PFSK-1 (cell line): ENCODE results near the gene LMNTD2.

Experiments used
- FOXP2 ChIP-seq: optimal IDR thresholded peaks from 2 replicates; pipeline ENCODE3; 2011; ENCODE audit warnings: borderline replicate concordance, control low read depth, inconsistent platforms; ENCODE audit not compliant: insufficient read depth; ENCODE audit errors: extremely low read length, extremely low read depth
- POLR2AphosphoS5 ChIP-seq: IDR thresholded peaks from 2 replicates; pipeline ENCODE4 v1.6.1; 2012; ENCODE audit warnings: low read depth, mild to moderate bottlenecking, control low read depth, low read length, moderate library complexity
- SIN3A ChIP-seq: IDR thresholded peaks from 2 replicates; pipeline ENCODE4 v1.6.1; 2012; ENCODE audit warnings: mild to moderate bottlenecking, low read length, moderate library complexity, borderline replicate concordance; ENCODE audit not compliant: insufficient read depth
- TAF1 ChIP-seq: IDR thresholded peaks from 2 replicates; pipeline ENCODE4 v1.6.1; 2012; ENCODE audit warnings: low read length, control low read depth, borderline replicate concordance; ENCODE audit not compliant: insufficient read depth
- TF ChIP-seq, protein P1 (sequence below), 2 experiments: IDR thresholded peaks; 2 replicates each; pipeline versions ENCODE4 v1.6.1 to v1.8.0; 2011 to 2012; ENCODE audit warnings: low read depth in 2 of 2, low read length in 2 of 2, control low read depth in 1 of 2, inconsistent platforms in 1 of 2, mild to moderate bottlenecking in 1 of 2, moderate library complexity in 1 of 2; ENCODE audit not compliant: insufficient read depth in 1 of 2

The LMNTD2 gene

DNA sequence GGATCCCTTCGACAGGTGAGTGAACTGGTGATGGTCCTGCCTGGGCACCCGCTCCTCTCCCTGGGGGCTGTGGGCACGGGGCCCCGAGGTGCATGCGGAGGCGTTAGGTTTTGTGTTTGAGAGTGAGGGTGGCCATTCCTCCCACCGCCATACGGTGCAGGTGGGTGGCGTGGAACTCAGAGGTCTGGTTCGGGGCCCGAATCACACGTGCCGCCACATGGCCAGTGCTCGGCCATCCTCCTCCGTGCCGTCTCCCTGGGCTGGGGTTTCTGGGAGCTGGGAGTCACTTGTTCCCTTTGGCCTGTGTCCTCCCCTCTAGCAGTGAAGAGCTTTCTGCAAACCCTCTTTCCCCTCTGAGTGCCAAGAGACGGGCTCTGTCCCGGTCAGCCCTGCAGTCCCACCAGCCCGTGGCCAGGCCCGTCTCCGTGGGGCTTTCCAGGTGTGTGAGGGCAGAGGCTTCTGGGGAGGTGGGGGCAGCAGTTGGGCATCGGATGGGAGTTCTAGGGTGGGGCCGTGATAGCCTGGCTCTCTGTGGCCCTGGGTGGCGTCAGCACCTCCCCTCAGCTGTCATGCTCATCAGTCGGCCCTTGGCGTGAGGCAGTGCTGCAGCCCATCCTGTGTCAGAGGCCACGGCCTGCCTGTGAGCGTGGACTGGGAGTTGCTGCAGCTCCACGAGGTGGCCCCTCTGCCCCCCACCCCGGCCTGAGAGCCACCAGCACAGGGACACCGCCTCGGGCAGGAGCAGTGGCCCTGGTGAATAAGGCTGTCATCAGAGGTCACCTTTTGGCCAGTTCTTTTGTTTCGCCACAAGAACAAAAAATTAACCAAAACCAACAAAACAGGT, 45.0 kb upstream of the LMNTD2 start:
- TF ChIP-seq TAF1 (no peak), FOXP2 (no peak), POLR2AphosphoS5 (no peak)
- TF ChIP-seq, protein P1, sequence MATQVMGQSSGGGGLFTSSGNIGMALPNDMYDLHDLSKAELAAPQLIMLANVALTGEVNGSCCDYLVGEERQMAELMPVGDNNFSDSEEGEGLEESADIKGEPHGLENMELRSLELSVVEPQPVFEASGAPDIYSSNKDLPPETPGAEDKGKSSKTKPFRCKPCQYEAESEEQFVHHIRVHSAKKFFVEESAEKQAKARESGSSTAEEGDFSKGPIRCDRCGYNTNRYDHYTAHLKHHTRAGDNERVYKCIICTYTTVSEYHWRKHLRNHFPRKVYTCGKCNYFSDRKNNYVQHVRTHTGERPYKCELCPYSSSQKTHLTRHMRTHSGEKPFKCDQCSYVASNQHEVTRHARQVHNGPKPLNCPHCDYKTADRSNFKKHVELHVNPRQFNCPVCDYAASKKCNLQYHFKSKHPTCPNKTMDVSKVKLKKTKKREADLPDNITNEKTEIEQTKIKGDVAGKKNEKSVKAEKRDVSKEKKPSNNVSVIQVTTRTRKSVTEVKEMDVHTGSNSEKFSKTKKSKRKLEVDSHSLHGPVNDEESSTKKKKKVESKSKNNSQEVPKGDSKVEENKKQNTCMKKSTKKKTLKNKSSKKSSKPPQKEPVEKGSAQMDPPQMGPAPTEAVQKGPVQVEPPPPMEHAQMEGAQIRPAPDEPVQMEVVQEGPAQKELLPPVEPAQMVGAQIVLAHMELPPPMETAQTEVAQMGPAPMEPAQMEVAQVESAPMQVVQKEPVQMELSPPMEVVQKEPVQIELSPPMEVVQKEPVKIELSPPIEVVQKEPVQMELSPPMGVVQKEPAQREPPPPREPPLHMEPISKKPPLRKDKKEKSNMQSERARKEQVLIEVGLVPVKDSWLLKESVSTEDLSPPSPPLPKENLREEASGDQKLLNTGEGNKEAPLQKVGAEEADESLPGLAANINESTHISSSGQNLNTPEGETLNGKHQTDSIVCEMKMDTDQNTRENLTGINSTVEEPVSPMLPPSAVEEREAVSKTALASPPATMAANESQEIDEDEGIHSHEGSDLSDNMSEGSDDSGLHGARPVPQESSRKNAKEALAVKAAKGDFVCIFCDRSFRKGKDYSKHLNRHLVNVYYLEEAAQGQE (IDR thresholded peaks at IDR 0.05; ENCODE audit: insufficient read depth in 1 of 2, low read depth in 2 of 2, low read length in 2 of 2) = no peak

DNA sequence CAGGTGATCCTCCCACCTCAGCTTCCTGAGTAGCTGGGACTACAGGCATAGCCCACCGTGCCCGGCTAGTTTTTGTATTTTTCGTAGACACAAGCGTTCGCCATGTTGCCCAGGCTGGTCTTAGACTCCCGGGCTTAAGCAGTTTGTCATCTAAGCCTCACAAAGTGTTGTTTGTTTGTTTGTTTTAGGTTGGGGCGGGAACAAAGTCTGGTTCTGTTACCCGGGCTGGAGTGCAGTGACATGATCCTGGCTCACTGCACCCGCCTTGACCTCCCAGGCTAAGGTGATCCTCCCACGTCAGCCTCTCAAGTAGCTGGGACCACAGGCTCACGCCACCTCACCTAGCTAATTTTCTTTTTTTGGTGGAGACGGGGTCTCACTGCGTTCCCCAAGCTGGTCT, 42.6 kb upstream of the LMNTD2 start:
- TF ChIP-seq TAF1 = no peak
- TF ChIP-seq POLR2AphosphoS5 = no peak
- TF ChIP-seq SIN3A = no peak
- no peak for TF ChIP-seq FOXP2
- TF ChIP-seq, protein P1 (IDR thresholded peaks at IDR 0.05; ENCODE audit: insufficient read depth in 1 of 2, low read depth in 2 of 2, low read length in 2 of 2) = no peak

DNA sequence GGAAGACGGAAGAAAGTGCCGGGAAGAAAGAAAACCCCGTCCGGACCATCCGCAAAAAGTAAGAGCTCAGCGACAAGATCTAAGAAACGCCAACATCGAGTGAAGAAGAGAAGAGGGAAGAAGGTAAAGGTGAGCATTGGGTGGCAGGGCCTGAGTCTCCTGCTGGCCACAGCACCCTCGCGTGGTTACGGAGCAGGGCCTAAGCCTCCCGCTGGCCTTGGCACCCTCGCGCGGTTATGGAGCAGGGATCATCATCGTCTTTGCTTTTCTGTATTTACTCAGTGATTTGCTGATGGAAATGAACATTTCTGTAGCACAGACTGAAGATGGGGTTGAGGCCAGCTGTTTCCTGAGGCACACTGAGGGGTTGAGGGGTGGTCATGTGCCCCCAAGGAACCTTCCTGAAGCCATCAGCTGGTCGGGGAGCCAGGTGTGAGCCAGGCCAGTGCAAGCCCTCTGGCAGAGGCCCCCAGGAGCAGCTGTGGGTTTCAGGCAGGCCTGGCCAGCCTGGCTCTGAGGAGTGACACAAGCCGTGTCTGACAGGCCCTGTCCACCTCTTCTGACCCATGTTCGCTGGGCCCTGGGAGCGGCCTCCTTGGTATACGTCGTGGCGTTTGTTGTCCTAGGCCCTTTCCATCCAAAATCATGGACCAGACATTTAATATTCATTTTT, 41.2 kb upstream of the LMNTD2 start:
- TF ChIP-seq, protein P1 (IDR thresholded peaks at IDR 0.05; ENCODE audit: insufficient read depth in 1 of 2, low read depth in 2 of 2, low read length in 2 of 2) = no peak
- TF ChIP-seq FOXP2 (no peak), TAF1 (no peak)

DNA sequence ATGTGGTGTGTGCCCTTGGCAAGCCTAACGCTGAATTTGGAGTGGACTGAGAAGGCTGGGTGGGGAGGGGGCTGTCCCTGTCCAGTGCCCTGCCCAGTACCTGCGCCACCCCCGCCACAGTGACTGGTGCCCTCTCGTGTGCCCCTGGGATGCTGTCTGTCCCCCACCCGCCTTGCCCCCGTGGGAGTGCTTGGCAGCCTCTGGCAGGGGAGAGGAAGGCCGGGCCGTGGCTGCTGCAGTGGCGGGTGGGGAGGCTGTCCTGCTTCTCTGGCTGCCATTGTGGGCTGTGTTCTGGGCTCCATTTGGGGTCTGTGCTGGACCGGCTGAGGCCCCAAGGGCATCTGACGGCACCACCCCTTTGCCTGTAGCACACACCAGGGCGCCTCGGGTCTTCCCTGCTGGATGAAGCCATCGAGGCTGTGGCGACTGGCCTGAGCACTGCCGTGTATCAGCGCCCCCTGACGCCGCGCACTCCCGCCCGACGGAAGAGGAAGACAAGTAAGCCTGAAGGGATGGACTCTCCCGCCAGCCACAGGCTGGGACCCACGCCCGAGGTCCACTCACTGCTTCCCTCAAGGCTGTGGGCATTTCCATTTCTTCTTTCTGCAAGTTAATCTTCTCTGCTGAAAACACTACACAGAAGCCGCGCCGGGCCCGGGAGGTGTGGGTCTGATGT, 37.6 kb upstream of the LMNTD2 start:
- TF ChIP-seq FOXP2 (no peak), POLR2AphosphoS5 (no peak), TAF1 (no peak), SIN3A (no peak)
- TF ChIP-seq, protein P1 (IDR thresholded peaks at IDR 0.05; ENCODE audit: insufficient read depth in 1 of 2, low read depth in 2 of 2, low read length in 2 of 2) = no peak
